Stimulated activated CD4-positive, alpha-beta T cell treated with anti-CD3 and anti-CD28 coated beads, Interleukin-15, amount 100 ng/mL, for 1 hour (primary cell): Measurements from ENCODE around the gene POLR2A.
"Not testable (repeated sequence)": the region's sequence is repeated elsewhere in the genome, so short reads cannot be mapped to it uniquely, and the experiment has no call there.

ENCODE experiments used
- DNase-seq, 2 donors: peaks; one replicate each; pipeline ENCODE4 v3.0.0-alpha.2; 2020; ENCODE audit warnings: low read depth in 1 of 2, low spot score in 1 of 2

Gene POLR2A

GRCh38 chr17:7460850-7461660 lies 23.1 kb upstream of the POLR2A start:
- no peak for DNase-seq

GRCh38 chr17:7462474-7463371 lies 21.4 kb upstream of the POLR2A start:
- no peak for DNase-seq

- DNase-seq: no peak
Observed at GRCh38 chr17:7463372-7463846, 20.8 kb upstream of the POLR2A start.

- DNase-seq: no peak
Observed at GRCh38 chr17:7464081-7464480, 20.1 kb upstream of the POLR2A start.

- DNase-seq: no peak
Observed at GRCh38 chr17:7465597-7466275, 18.4 kb upstream of the POLR2A start.

GRCh38 chr17:7466318-7466638 lies 17.9 kb upstream of the POLR2A start:
- no peak for DNase-seq

GRCh38 chr17:7466639-7467341 lies 17.4 kb upstream of the POLR2A start:
- no peak for DNase-seq

- no peak for DNase-seq
Observed at GRCh38 chr17:7467498-7467897, 16.7 kb upstream of the POLR2A start.

GRCh38 chr17:7468290-7468689 lies 15.9 kb upstream of the POLR2A start:
- no peak for DNase-seq

GRCh38 chr17:7468804-7469389 lies 15.3 kb upstream of the POLR2A start:
- no peak for DNase-seq

GRCh38 chr17:7469843-7470242 lies 14.3 kb upstream of the POLR2A start:
- not testable (repeated sequence) for DNase-seq

- not testable (repeated sequence) for DNase-seq
Observed at GRCh38 chr17:7470457-7470973, 13.7 kb upstream of the POLR2A start.

- no peak for DNase-seq
Observed at GRCh38 chr17:7471729-7472128, 12.4 kb upstream of the POLR2A start.

GRCh38 chr17:7474767-7475166 lies 9.4 kb upstream of the POLR2A start:
- DNase-seq: not testable (repeated sequence)

GRCh38 chr17:7475764-7476422 lies 8.3 kb upstream of the POLR2A start:
- no peak for DNase-seq

GRCh38 chr17:7476494-7476893 lies 7.7 kb upstream of the POLR2A start:
- no peak for DNase-seq

- no peak for DNase-seq
Observed at GRCh38 chr17:7476951-7477350, 7.2 kb upstream of the POLR2A start.

- DNase-seq: no peak
Observed at GRCh38 chr17:7477392-7478275, 6.5 kb upstream of the POLR2A start.
